T1000 (cell line): ENCODE results near the gene UBE4B.

Experiments used
- DNase-seq: peaks from one replicate; lab custom pipeline; 2025; ENCODE audit warnings: mixed read lengths; lab: John Stamatoyannopoulos, UW

The UBE4B gene

GRCh38 chr1:10033359-10033845, 644 bp downstream of the UBE4B start:
- no peak for DNase-seq

GRCh38 chr1:10042746-10043145, 10.0 kb downstream of the UBE4B start:
- DNase-seq, result no peak

- no peak for DNase-seq
Observed at GRCh38 chr1:10045480-10046355, 13.0 kb downstream of the UBE4B start.

GRCh38 chr1:10046356-10047085, 13.8 kb downstream of the UBE4B start:
- DNase-seq, result no peak

- no peak for DNase-seq
Observed at GRCh38 chr1:10048601-10049000, 15.8 kb downstream of the UBE4B start.

GRCh38 chr1:10050611-10051010, 17.9 kb downstream of the UBE4B start:
- no peak for DNase-seq

GRCh38 chr1:10051656-10052055, 18.9 kb downstream of the UBE4B start:
- DNase-seq, result no peak

GRCh38 chr1:10052347-10052746, 19.6 kb downstream of the UBE4B start:
- DNase-seq, result no peak

GRCh38 chr1:10054465-10054864, 21.7 kb downstream of the UBE4B start:
- no peak for DNase-seq

- no peak for DNase-seq
Observed at GRCh38 chr1:10056599-10056987, 23.8 kb downstream of the UBE4B start.

- DNase-seq, result no peak
Observed at GRCh38 chr1:10057343-10057742, 24.6 kb downstream of the UBE4B start.

- DNase-seq, result no peak
Observed at GRCh38 chr1:10057796-10058195, 25.0 kb downstream of the UBE4B start.

- DNase-seq, result no peak
Observed at GRCh38 chr1:10059342-10059718, 26.6 kb downstream of the UBE4B start.

GRCh38 chr1:10060311-10061100, 27.7 kb downstream of the UBE4B start:
- DNase-seq, result no peak

GRCh38 chr1:10061276-10061675, 28.5 kb downstream of the UBE4B start:
- no peak for DNase-seq

GRCh38 chr1:10063878-10064277, 31.1 kb downstream of the UBE4B start:
- DNase-seq, result no peak

- DNase-seq, result no peak
Observed at GRCh38 chr1:10064416-10065343, 31.9 kb downstream of the UBE4B start.

GRCh38 chr1:10065344-10065685, 32.6 kb downstream of the UBE4B start:
- DNase-seq, result no peak

- no peak for DNase-seq
Observed at GRCh38 chr1:10065760-10066159, 33.0 kb downstream of the UBE4B start.

GRCh38 chr1:10068605-10069294, 36.0 kb downstream of the UBE4B start:
- DNase-seq, result no peak

GRCh38 chr1:10070206-10070605, 37.4 kb downstream of the UBE4B start:
- DNase-seq, result no peak
